ENCODE measurements around the gene ENTPD6.
A peak's percentile ranks its signal among the peaks of the same experiment; 100 is the strongest.

The ENTPD6 gene

DNA sequence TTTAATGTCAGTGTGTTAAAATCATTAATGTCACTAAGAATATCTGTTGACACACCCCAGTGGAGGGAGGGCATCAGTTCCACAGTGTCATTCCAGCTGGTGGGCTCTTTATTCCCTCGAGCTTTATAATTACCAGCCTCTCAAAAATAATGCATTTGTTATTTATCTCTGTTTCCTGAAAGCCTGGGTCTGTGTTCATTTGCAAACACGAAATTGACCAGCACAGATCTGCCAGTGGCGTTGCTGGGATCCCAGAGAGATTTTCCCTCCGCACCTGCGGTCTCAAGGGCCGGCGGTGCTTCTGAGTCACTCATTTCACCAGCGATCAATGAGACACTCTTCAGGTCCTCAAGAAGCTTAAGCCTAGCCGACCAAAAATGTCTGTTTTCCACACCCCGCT is 46.7 kb downstream of the ENTPD6 start:
- DNase-seq (no peak), ATAC-seq (no peak)

DNA sequence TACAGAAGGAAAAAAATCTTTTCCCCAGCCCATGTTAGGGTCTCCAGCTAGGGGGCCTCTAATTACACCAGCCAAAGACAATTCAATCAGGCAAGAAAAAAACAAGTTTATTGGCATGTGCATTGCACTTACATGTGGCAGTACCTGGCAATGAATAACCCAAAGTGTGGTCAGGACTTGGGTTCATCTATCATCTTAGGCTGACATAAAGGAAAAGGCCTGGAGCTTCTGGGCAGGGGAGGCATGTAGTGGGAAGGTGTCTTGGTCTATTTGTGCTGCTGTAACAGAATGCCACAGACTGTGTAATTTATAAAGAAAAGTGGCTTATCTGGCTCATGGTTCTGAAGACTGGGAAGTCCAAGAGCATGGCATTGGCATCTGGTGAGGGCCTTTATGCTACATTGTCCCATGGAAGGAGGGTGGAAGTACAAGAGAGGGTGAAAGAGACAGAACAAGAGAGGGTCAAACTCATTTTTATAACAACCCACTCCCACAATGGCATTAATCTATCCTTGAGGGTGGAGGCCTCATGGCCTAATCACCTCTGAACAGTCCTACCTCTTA is 48.0 kb downstream of the ENTPD6 start:
- DNase-seq (no peak), ATAC-seq (no peak)

DNA sequence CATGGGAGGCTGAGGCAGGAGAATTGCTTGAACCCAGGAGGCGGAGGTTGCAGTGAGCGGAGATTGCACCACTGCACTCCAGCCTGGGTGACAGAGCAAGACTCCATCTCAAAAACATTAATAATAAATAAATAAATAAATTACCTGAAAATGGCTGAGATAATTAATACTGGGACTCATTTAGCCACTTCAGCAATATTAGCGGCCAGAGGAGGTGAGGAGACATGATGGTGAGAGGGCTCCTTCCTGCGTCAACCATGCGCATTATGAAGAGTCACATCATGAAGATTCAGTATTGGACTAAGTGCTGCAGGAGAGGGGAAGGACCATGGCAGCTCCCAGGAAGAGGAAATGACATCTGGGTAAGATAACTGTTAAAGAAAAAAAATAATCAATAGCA is 49.5 kb downstream of the ENTPD6 start:
- DNase-seq = no peak
- no peak for ATAC-seq

DNA sequence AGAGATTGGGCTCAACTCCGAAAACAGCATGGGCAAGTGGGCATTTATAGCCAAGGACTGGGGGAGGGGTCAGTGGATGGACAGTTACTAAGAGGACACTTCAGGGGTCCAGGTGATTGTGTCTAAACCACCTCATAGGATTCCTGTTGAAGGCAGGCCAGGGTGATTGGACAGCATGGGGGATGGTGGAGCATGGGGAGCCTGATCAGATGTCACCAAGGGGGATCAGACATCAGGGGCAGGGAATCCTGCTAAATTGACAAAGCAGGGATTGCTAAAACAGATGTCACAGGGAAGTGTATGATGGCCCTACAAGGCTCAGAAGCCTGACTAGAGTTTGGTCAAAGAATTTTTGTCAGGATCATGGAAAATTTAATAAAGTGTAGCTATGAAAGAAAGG is 49.9 kb downstream of the ENTPD6 start:
- no peak for ATAC-seq
- DNase-seq = no peak

DNA sequence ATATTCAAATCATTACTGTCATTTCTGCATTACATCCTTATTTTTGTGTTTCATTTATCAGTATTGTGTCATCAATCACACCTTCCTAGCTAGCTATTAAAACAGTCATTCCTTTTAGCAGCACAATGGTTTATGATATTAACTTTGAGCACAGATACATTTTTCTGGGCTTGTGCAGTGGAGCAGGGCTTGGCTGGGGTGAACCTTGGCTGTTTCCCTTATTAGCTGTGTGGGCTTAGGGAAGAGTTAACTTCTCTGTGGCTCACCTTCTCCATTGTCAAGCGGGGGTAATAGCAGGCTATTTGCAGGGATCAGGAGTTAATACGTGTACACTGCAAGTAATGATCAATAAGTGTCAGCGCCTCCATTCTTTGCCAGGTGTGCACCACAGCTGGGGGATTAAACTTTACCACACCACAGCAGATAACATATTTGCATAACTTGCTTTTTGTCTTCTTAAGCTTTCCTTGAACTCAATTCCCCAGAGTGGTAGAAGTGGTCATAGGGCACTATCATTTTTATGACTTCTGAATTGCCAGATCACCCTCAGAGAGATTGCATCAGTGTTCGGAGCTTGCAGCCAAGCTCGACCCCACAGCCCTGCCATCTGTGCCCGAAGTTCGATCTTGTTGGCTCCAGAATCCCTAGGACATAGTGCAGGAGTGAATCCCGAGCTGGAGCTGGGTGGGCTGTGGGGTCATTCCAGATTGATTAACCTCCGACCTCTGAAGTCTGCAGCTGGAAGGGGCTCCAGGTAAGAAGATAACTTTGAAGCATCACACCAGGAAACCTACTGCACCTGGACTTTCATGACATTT is 50.9 kb downstream of the ENTPD6 start:
- DNase-seq (no peak), ATAC-seq (no peak)

DNA sequence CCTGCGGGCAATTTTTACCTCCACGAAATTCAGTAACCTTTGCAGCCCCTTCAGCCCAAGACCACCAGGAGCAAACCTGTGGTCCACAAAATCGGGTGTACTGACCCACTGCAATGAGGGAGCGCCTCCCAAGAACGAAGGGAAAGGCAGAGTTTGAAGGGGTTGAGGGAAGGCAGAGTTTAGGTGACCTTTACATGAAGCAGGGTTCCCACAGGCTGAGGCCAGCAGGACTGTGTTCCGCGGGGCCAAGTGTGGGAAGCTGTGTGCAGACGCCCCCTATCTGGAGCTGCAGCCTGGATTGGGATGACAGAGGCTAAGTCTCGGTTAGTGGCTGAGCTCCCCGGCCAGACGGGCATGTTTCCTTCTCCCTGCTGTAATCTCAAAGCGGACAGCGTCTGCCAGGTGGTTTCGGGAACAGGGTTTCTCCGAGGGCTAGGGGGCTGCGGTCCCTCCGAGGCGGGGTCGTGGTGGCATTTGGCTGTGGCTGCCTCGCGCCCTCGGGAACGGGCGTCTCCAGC is 51.5 kb downstream of the ENTPD6 start:
- DNase-seq (peak; percentile 39), ATAC-seq (no peak)

DNA sequence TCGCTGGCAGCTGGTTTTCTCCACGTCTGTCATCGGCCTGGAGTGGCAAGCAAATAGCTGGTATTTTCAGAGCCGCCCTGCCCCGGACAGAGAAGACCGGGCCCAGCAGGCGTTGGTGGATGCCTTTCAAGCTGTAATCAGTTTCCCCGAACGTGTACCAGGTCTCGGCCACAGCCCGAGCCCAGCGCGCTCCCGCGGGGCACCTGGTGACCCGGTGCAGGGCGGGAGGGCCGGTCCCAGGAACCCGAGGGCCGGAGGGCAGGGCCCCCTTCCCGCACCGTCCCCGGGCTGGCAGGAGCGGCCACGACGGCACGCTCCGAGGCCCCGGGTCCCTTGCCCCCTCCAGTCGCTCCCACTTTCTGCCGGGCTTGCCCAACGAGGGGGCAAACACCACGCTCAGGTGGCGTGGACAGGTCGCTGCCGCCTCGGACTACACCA is 52.0 kb downstream of the ENTPD6 start:
- ATAC-seq = peak; percentile 26

DNA sequence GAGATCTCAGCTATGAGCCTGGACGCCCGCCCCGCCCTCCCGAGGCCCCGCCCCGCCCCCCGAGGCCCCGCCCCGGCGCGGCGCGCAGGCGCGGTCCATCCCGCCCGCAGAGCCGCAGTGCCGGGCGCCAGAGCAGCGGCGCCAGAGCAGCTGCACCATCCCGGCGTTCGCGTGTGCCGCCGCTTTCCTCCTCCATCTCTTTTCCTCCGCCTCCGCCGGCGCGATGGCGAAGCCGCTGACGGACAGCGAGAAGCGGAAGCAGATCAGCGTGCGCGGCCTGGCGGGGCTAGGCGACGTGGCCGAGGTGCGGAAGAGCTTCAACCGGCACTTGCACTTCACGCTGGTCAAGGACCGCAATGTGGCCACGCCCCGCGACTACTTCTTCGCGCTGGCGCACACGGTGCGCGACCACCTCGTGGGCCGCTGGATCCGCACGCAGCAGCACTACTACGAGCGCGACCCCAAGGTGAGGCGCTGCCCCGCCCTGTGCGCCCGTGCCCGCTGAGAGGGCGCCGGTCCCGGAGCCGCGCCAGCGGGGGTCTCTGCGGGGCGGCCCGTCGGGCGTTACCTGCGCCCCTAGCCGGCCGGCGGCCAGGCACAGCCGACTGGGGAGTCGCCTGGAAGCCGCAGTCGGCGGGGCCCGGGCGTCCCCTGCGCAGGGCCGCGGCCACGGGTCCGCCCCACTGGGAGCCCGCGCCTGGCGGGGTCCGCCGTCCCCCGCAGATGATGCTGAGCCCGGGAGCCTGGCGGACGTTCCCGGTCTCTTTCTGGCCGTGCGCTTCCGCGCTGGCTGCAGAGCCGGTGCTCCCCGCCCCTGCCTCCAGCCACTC is 52.7 kb downstream of the ENTPD6 start, which contains the start of gene PYGB:
TSS of gene PYGB (plus strand) at position 130 of the 830 bp plus-strand sequence. CDS start at position 224, 94 bp downstream.
- DNase-seq = peak; percentile 79

More for the DNA sequence above, 52.0 kb downstream of the ENTPD6 start:
- peak; percentile 30 for DNase-seq

DNA sequence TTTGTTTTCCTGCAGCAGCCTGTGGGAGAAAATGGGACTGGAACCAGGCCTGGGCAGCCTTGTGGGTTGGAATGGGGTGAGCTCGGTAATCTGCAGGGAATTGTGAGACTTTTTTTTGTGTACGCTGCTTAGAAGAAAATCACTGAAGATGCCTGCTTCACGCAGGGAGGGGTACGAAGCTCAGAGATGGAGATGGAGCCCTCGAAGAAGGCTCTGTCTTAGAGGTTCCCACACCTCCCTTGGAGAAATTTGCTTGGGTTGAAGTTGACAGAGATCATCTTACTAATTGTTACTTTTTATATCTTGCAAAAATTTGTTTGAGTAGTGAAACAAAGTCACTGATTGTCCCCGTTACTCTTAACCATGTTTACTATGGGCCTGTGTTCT is 53.3 kb downstream of the ENTPD6 start:
- ATAC-seq = no peak

More for the DNA sequence above, 52.7 kb downstream of the ENTPD6 start, which contains the start of gene PYGB:
- peak; percentile 86 for ATAC-seq

DNA sequence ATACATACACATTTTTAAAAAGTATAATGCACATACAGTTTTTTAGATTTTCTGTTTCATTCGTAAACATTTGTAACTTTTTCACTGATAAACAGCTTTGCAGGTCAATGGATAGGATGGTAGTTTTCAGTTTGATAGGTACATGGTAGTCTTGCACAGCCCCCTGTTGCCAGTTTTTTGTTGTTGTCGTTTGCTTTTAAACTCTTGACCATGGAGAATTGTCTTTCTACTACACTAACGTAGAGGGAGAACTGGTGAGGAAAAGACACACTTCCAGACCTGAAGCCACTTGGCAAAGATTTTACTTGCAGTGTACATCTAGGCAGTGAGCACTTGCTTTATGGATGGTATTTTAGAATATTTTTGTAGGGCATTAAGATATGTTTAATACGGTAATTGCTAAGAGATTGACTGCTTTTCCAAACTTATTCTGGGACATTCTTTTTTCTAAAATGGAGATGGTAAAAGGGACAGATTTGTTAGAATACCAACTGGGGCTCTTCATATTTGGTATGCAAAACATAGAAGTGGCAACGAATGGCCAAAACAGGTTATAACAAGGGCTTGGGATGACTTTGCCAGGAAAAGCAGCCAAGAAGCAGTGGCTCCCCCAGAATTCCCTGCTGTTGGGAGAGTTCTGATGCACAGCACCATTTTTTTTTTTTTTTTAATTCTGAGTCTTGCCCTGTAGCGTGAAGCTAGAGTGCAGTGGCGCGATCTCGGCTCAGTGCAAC is 53.9 kb downstream of the ENTPD6 start:
- no peak for DNase-seq
- ATAC-seq = no peak

More for the DNA sequence above, 53.3 kb downstream of the ENTPD6 start:
- no peak for DNase-seq

DNA sequence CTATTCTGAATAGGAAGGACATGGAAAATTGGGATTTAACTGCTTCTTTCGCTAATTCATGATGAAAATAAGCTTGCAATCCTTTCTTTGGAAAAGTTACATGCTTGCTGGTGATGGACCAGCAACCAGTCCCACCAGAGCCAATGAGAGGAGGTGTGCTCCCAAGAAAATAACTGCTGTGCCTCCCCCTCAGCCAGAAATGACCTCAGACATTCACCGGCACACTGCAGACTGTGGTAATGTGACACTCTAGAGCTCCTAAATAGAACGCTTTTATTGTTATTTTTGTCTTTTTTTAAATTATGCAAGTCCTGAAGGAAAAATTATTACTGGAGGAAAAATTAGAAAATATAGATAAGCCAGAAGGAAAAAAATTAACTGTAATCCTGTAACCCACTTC is 55.0 kb downstream of the ENTPD6 start:
- no peak for DNase-seq
- no peak for ATAC-seq

DNA sequence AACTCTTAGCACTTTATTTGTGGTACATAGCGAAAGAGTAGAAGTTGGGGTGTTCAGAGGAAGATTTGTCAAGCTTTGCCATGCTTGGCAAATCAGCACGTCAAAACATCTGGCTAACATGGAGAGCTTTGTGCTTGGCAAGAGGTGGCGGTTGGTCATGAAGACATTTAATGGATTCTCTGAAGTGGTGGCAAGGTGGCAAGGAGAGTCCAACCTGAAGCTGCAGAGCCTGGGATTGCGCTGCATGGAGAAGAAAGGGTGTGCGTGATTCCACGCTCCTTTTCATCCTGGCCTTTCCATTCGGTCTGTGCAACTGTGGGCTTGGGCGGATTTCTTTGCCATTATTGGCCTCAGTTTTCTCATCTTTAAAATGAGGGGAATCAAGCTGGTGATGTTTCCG is 55.5 kb downstream of the ENTPD6 start:
- no peak for ATAC-seq
- no peak for DNase-seq

DNA sequence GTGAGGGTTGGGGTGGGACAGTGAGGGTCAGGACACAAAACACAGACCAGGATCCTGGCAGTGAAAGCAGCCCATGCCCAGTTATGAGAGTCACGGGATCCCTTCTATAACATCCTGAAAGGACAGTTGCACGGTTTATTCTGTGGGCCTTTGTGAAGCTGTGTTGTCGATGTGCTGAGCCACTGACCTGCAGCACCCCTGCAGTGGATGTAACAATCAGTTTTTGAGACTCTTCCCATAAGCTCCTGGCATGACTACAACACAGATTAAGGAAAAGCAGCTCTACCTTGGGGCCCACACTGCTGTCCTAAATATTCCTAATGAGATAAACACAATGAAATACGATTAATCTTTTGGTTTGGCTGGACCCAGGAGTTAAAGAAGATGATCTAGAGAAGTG is 56.0 kb downstream of the ENTPD6 start:
- no peak for DNase-seq
- no peak for ATAC-seq

DNA sequence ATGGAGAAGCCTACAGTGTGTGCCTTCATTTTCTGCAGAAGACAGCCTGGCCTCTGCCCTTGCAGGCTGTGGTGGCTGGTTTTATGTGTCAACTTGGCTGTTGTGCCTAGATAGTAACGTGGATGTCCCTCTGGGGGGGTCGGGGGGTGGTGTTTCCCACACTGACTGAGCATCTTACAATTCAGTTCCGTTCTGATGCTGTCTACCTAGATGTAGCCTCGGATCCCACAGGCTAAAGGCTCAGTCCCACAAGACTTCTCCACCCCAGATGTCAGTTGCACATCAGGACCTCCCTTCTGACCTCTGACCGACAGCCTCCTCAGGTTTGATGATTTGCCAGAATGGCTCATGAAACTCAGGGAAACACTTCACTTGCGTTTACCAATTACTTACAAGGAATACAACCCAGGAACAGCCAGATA is 56.7 kb downstream of the ENTPD6 start:
- no peak for ATAC-seq
- no peak for DNase-seq

DNA sequence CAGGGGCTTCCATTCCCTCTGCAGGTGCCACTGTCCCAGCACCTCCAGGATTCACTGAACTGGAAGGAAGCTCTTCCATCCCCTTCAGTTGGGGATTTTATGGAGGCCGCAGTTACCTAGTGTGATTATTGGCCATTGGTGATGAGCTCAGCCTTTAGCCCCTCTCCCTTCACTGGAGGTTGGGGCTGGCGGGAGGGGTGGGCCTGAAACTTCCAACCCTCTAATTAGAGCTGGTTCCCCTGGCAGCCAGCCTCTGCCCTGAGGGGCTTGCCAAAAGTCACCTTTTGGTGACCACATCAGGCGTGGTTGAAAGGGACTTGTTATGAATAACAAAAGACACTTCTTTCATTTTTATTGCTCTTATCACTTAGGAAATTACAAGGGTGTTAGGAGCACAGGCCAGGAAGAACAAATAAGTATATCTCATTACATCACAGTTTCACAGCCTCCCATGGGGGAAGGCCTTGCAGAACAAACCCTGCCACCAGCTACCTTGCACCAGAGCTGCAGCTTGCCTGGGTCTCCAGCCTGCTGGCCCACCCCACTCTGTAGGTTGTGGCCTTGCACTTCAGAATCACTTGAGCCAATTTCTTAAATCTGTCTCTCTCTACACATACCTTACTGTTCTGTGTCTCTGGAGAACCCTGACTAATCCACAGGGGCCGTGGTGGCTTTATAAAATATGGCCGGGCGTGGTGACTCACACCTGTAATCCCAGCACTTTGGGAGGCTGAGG is 57.3 kb downstream of the ENTPD6 start:
- DNase-seq = no peak
- peak; percentile 25 for ATAC-seq

DNA sequence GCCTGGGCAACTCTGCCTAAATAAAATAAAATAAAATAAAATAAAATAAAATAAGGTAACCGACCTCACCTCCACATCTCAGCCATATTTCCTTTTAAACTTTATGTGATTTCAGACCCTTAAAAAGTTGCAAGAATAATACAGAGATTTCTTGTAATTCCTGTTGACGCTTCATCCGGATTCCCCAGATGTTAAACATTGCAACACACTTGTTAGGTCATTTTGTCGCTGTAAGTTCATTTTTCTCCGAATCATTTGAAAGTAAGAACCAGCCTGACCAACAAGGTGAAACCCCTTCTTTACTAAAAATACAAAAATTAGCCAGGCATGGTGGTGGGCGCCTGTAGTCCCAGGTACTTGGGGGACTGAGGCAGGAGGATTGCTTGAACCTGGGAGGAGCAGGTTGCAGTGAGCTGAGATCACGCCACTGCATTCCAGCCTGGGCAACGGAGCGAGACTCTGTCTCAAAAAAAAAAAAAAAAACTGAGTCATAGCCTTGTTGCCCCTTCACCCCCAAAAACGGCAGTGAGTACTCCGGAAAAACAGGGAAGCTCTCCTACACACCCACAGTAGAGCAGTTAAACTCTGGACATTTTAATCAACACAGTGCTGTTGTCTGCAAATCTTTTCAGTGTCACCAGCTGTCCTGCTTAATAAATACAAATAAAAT is 58.2 kb downstream of the ENTPD6 start:
- DNase-seq = no peak

DNA sequence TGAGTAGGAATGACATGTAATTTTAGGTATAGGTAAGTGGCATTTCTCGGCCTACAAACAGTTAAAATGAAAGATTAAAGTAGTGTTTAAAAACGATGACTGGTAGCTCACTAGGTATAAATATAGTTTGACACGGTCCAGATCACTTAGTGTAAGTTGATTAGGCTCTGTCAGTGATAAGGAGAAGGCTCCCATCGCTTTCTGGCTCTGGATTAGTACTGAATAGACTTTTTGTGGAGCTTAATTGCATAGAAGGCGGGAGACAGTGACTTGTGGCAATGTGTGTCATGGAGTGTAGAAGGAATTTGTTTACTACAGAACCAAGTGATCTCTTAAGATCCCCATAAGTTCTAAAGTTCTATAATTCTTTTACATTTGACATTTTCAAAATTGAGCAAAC is 59.1 kb downstream of the ENTPD6 start:
- DNase-seq (no peak), ATAC-seq (no peak)

More for the DNA sequence above, 58.2 kb downstream of the ENTPD6 start:
- no peak for ATAC-seq

DNA sequence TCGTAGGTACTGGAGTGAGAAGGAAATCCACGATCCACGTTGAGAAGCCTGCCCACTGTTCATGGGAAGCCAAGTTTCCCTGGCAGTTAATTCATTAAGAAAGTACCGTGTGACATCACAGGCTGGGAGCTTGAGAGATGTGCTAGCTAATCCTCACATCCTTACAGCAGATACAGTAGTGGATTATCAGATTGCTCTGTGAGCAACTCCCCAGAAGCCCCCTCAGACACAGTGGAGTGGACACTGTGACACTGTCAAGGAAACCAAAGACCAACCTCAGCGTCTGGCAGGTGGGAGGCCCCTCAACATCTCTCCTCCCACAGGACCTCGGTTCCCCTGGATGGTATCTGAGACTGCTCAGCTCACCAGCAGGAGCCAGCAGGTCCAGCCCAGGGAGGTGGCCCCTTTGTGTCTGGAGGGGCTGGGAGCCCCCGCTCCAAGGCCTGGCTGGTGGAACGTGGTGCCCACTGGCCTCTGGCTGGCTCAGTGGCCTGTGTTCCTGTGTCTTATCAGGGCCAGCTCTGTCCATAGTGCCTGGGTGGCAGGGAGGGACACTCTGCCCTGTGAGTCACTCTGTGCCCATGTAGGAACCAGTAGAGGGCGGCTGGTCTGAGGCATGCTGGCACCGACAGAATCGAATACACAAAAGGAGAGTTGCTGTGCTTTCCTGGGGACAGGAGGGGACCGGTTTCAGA is 59.6 kb downstream of the ENTPD6 start:
- DNase-seq (no peak), ATAC-seq (no peak)

DNA sequence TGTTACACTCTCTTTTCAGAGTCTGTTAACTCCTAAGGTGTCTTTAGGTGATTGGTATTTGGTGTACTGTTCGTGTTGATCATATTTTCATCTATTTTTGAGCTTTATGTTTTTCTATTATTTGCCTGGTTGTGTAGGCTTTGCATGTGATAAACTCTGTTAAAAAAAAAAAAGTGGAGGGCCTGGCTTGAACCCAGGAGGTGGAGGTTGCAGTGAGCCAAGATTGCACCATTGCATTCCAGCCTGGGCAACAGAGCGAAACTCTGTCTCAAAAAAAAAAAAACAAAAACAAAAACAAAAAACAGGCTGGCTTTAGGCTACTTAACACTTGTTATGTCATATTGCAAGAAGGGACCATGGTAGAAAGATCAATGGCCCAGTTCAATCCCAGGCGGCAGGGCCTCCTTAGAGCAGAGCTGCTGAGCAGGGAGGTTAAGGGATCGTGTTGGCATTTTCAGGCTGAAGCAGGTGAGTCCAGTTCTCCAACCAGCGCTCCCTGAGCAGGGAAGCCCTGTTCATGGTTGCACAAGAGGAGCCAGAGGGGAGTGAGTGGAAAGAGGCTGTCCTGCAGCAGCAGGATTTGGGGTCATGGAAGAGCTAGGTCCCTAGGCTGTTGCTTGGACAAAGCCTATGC is 60.8 kb downstream of the ENTPD6 start:
- DNase-seq (no peak), ATAC-seq (no peak)
